K562 (cell line): ENCODE results near the gene GIPC3. TPM values are rescaled to one million over a fixed set of nuclear protein-coding genes. Genes with fewer than 3 reads are reported as not detected.
A peak's percentile ranks its signal among the peaks of the same experiment; 100 is the strongest.

Experiments used
- EZH2 ChIP-seq: IDR thresholded peaks from 2 replicates; pipeline ENCODE4 v1.6.1; 2012; ENCODE audit warnings: low read depth, mild to moderate bottlenecking, inconsistent platforms, low read length, borderline replicate concordance
- IFI16 ChIP-seq: fragments of 250-450 bp; sonication (Bioruptor Pico); IDR thresholded peaks from 2 replicates; pipeline ENCODE4 v2.1.2; 2022; ENCODE audit warnings: mild to moderate bottlenecking, inconsistent platforms
- JUNB ChIP-seq: fragments of 450-650 bp; formaldehyde crosslinking; conservative IDR thresholded peaks from 2 replicates; pipeline ENCODE4 v1.4.0; 2020; ENCODE audit warnings: mild to moderate bottlenecking
- PHF20 ChIP-seq: fragments of 450-650 bp; IDR thresholded peaks from 2 replicates; pipeline ENCODE4 v1.6.1; 2018; ENCODE audit not compliant: partially characterized antibody
- RBM14 ChIP-seq: fragments of 200-400 bp; formaldehyde crosslinking; IDR thresholded peaks from 2 replicates; pipeline ENCODE4 v1.6.1; 2018; ENCODE audit warnings: low read depth, mild to moderate bottlenecking, low read length, moderate library complexity, borderline replicate concordance; ENCODE audit not compliant: insufficient read depth
- TAL1 ChIP-seq: fragments of 450-650 bp; IDR thresholded peaks from 2 replicates; pipeline ENCODE4 v1.6.1; 2016; ENCODE audit warnings: mild to moderate bottlenecking
- TCF15 ChIP-seq: fragments of 250-450 bp; sonication (Bioruptor Pico); IDR thresholded peaks from 2 replicates; pipeline ENCODE4 v1.8.0; 2022; ENCODE audit warnings: moderate library complexity, mild to moderate bottlenecking, inconsistent platforms
- XRCC3 ChIP-seq: fragments of 450-650 bp; IDR thresholded peaks from 2 replicates; pipeline ENCODE4 v1.6.1; 2017; ENCODE audit warnings: mild to moderate bottlenecking, moderate library complexity
- ZBTB11 ChIP-seq, 3 experiments: fragments of 200-800 bp in 1 of 3; fragments of 250-450 bp in 1 of 3; fragments of 450-650 bp in 1 of 3; sonication (Bioruptor Pico) in 1 of 3; sonication (Bioruptor generic) in 1 of 3; formaldehyde crosslinking in 1 of 3; IDR thresholded peaks; 2 replicates each; pipeline versions ENCODE4 v1.6.1 to v1.8.0; 2016 to 2022; ENCODE audit warnings: mild to moderate bottlenecking in 2 of 3, missing genetic modification characterization in 2 of 3, missing compliant biosample characterization in 1 of 3, moderate library complexity in 1 of 3
- ZKSCAN1 ChIP-seq: fragments of 150-350 bp; IDR thresholded peaks from 2 replicates; pipeline ENCODE4 v1.6.1; 2016; ENCODE audit warnings: low read depth, low read length
- ZNF41 ChIP-seq: fragments of 250-450 bp; sonication (Bioruptor Pico); conservative IDR thresholded peaks from 2 replicates; pipeline ENCODE4 v1.4.0; 2020; ENCODE audit warnings: mild to moderate bottlenecking
- polyA plus RNA-seq, 8 experiments: library from polyadenylated mRNA; depleted of rRNA in 4 of 8; stranded (reverse) in 5 of 8; unstranded in 3 of 8; fragments of >200 nt; fragmentation: Nextera tagmentation in 2 of 8; fragmentation: Illumina TruSeq in 1 of 8; extraction: Ambion mirVana in 2 of 8; extraction: Trizol in 1 of 8; gene quantifications; 2 replicates each; pipeline versions ENCODE4 v1.2.1 to v1.2.3, GENCODE V29; 2011 to 2014; ENCODE audit warnings: inconsistent platforms in 1 of 8, missing spikeins in 1 of 8
- total RNA-seq, 7 experiments: library from RNA; depleted of rRNA in 6 of 7; stranded (reverse); fragments of >200 nt in 6 of 7; fragmentation: Illumina TruSeq in 2 of 7; extraction: Trizol in 2 of 7; gene quantifications; 2 replicates each; pipeline versions ENCODE4 v1.2.1 to v1.2.3, GENCODE V29; 2011 to 2021; ENCODE audit warnings: low replicate concordance in 1 of 7
- TF ChIP-seq, protein P1 (sequence below): fragments of 250-450 bp; sonication (Bioruptor Pico); IDR thresholded peaks from 2 replicates; pipeline ENCODE4 v1.8.0; 2022; ENCODE audit warnings: moderate library complexity, mild to moderate bottlenecking, inconsistent platforms
- TF ChIP-seq, protein P2 (sequence below): sonication (generic); formaldehyde crosslinking; IDR thresholded peaks from 2 replicates; pipeline ENCODE4 v1.8.1; 2023; ENCODE audit warnings: mild to moderate bottlenecking, missing genetic modification reagents
- TF ChIP-seq, protein P3 (sequence below), 2 experiments: fragments of 450-650 bp in 1 of 2; sonication (generic) in 1 of 2; formaldehyde crosslinking; conservative IDR thresholded peaks; 2 replicates each; pipeline versions ENCODE4 v1.4.0 to v1.8.1; 2020 to 2022; ENCODE audit warnings: mild to moderate bottlenecking in 1 of 2, missing genetic modification reagents in 1 of 2
- TF ChIP-seq, protein P4 (sequence below), 2 experiments: IDR thresholded peaks in 1 of 2; conservative IDR thresholded peaks in 1 of 2; 2 replicates each; pipeline ENCODE4 v1.6.1; 2016; ENCODE audit warnings: low read depth in 2 of 2, mild to moderate bottlenecking in 1 of 2, missing compliant biosample characterization in 1 of 2, missing genetic modification characterization in 1 of 2, moderate library complexity in 1 of 2

The GIPC3 gene
- total and polyA plus RNA-seq, 9 of the 15 experiments (the other 6 are each of a cell fraction or from before 2014, with no cell fraction given) = 0.03 to 3.6 (median 1.5) TPM; not detected in 1

GRCh38 chr19:3608079-3608641 lies 22.9 kb downstream of the GIPC3 start (continued):
- TF ChIP-seq RBM14 (no peak), PHF20 (no peak), EZH2 (no peak), TCF15 (CRISPR knock-in tag) (no peak), JUNB (no peak), ZBTB11 (CRISPR knock-in tag; IDR thresholded peaks at IDR 0.05) (no peak), XRCC3 (no peak), IFI16 (no peak), ZNF41 (CRISPR knock-in tag) (no peak), ZKSCAN1 (no peak), TAL1 (no peak; the same call in none of the 2 replicates)
- TF ChIP-seq, protein P1, sequence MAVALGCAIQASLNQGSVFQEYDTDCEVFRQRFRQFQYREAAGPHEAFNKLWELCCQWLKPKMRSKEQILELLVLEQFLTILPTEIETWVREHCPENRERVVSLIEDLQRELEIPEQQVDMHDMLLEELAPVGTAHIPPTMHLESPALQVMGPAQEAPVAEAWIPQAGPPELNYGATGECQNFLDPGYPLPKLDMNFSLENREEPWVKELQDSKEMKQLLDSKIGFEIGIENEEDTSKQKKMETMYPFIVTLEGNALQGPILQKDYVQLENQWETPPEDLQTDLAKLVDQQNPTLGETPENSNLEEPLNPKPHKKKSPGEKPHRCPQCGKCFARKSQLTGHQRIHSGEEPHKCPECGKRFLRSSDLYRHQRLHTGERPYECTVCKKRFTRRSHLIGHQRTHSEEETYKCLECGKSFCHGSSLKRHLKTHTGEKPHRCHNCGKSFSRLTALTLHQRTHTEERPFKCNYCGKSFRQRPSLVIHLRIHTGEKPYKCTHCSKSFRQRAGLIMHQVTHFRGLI (CRISPR knock-in tag) = 0 out of 2 replicates have a peak, but pooled peaks have one; percentile 56
- TF ChIP-seq, protein P2, sequence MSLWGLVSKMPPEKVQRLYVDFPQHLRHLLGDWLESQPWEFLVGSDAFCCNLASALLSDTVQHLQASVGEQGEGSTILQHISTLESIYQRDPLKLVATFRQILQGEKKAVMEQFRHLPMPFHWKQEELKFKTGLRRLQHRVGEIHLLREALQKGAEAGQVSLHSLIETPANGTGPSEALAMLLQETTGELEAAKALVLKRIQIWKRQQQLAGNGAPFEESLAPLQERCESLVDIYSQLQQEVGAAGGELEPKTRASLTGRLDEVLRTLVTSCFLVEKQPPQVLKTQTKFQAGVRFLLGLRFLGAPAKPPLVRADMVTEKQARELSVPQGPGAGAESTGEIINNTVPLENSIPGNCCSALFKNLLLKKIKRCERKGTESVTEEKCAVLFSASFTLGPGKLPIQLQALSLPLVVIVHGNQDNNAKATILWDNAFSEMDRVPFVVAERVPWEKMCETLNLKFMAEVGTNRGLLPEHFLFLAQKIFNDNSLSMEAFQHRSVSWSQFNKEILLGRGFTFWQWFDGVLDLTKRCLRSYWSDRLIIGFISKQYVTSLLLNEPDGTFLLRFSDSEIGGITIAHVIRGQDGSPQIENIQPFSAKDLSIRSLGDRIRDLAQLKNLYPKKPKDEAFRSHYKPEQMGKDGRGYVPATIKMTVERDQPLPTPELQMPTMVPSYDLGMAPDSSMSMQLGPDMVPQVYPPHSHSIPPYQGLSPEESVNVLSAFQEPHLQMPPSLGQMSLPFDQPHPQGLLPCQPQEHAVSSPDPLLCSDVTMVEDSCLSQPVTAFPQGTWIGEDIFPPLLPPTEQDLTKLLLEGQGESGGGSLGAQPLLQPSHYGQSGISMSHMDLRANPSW = no peak
- TF ChIP-seq, protein P3, sequence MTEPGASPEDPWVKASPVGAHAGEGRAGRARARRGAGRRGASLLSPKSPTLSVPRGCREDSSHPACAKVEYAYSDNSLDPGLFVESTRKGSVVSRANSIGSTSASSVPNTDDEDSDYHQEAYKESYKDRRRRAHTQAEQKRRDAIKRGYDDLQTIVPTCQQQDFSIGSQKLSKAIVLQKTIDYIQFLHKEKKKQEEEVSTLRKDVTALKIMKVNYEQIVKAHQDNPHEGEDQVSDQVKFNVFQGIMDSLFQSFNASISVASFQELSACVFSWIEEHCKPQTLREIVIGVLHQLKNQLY (CRISPR knock-in tag; conservative IDR thresholded peaks at IDR 0.05) = no peak
- TF ChIP-seq, protein P4, sequence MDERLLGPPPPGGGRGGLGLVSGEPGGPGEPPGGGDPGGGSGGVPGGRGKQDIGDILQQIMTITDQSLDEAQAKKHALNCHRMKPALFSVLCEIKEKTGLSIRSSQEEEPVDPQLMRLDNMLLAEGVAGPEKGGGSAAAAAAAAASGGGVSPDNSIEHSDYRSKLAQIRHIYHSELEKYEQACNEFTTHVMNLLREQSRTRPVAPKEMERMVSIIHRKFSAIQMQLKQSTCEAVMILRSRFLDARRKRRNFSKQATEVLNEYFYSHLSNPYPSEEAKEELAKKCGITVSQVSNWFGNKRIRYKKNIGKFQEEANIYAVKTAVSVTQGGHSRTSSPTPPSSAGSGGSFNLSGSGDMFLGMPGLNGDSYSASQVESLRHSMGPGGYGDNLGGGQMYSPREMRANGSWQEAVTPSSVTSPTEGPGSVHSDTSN (CRISPR knock-in tag; IDR thresholded peaks at IDR 0.05; ENCODE audit: low read depth) = no peak
- TF ChIP-seq, protein P4 (tag; conservative IDR thresholded peaks at IDR 0.05; ENCODE audit: low read depth) = no peak
